Measurements from ENCODE around the gene JMJD6.
"Not testable (repeated sequence)": the region's sequence is repeated elsewhere in the genome, so short reads cannot be mapped to it uniquely, and the experiment has no call there.

Gene JMJD6

DNA sequence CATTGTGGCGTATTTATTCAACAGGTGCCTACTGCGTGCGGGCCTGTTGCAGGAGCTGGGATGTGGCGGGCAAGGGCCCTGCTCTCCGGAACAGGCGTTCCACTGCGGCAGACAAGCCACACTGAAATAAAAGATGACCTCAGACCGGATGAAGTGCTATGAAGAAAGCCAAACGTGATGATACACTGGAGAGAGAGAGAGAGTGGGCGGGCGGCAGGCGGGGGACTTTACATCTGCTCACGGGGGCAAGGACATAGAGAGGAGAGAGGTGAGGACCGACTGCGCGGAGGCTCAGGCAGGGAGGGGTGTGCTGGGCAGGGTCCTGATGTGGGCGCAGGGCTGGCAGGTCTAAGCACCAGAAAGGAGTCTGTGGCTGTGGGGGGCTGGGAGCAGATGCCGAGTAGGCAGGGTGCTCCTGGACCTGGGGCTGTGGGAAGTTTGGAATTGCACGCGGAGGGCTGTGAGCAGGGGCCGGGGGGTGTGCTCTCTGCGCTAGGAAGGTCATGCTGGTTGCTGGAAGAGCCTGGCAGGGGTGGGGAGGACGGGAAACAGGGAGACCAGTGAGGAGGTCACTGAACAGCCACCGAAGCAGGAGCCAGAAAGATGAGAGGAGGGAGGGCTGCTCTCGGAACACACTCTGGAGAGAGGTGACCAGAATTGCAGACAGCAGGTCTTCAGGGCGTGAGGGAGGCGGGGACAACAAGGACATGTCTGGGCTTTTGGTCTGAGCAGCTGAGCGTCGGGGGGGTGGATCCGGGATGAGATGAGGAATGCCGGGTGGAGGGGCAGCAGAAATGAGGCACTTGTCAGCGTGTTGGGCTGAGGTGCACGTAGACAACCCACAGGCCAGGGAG, 25.6 kb downstream of the JMJD6 start:
- no peak for DNase-seq (ENCODE audit: low read depth in 2 of 2, low spot score in 1 of 2)

DNA sequence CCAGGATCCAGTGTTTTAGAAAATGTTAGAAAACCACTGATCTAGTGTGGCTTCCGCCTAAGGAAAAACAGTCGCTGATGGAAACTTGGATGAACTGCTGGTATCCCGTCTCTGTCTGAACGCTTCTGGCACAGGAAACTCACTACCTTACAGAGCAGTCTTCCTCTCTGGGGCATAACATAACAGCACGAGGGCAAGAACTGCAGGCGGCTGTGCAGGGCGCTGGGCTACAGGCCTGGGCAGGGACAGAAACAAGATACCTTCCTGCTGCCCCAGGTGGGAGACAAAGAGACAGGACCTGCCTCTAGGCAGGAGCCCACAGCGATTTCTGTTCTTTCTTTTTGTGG, 26.2 kb downstream of the JMJD6 start:
- DNase-seq (ENCODE audit: low read depth in 2 of 2, low spot score in 1 of 2): no peak

DNA sequence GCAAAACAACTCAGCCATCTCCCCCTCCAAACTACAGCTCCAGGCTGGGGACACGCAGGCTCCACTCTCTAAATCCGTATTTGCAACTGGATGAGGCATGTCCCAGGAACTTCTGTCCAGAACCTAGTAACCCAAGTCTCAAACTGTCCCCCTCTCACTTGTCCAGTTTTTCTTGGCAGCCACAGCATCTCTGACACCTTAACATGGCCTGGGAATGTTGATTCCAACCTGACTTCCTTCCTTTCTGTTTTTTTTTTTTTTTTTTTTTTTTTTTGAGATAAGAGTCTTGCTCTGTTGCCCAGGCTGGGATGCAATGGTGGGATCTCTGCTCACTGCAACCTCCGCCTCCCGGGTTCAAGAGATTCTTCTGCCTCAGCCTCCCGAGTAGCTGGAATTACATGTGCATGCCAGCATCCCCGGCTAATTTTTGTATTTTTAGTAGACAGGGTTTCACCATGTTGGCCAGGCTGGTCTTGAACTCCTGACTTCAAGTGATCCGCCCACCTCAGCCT, 27.9 kb downstream of the JMJD6 start:
- DNase-seq (ENCODE audit: low read depth in 2 of 2, low spot score in 1 of 2): not testable (repeated sequence)

DNA sequence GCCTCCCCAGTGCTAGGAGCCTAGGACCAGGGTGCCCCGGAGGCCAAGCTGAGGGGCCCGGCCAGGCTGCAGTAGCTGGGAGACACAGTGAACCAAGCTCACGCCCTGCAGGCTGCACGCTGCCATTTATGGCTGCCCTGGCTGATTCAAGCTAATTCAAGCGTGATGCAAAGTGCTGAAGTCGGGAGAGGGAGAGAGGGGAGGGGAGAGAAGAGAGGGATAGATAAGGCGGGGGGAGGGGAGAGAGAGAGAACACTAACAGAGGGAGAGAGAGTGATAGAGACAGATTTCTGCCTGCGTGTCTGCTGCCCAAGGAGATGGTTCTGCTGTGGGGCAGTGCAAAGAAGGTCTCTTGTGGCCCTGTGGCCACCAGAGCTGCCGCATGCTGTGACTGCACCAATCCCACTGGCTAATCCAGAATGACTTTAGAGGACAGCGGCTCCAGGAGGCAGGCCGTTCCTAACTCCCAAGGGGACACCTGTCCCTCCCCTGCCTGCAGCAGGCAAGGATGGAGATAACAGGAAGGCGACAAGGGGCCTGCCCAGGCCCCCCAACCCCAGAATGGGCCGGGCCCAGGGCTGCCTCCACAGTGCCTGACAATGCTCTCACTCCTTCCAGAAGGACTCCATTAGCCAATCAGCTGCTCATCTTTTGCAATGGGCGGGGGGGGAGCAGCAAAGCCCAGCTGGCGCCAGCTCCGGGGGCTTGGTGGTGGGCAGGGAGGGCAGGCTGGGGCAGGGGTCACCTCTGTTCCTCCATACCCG, 28.5 kb downstream of the JMJD6 start:
- DNase-seq (ENCODE audit: low read depth in 2 of 2, low spot score in 1 of 2): no peak

GRCh38 chr17:76696763-76697701, 29.4 kb downstream of the JMJD6 start:
- no peak for DNase-seq (ENCODE audit: low read depth in 2 of 2, low spot score in 1 of 2)

DNA sequence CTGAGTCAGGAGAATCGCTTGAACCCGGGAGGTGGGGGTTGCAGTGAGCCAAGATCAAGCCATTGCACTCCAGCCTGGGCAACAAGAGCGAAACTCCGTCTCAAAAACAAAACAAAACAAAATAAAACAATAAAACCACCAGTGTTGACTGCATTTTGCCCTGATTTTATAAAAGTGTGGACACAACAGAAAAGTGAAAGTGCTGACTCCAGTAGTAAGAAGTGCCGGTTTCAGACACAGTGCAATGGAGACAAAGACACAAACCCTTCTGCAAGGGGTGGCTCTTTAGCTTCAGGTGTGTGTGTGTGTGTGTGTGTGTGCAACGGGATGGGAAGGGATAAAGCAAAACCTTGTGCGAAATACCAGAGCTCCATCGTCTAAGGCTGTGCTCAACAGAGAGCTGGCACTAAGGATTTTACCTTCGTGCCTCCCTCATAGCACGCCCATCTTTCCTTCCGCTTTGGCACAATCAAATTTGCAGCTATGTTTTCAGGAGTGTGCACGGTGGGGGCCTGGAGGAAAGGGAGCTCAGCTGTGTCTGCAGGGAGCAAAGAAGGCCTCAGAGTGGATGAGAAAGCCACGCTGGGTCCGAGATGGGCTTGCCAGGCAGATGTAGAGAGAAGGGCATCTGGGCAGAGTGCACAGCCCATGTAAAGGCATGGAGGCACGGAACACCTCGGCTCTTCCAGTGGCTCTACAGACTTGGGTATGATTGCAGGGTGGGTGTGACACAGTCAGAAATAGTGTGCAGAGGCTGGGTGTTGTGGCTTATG, 31.2 kb downstream of the JMJD6 start:
- DNase-seq (ENCODE audit: low read depth in 2 of 2, low spot score in 1 of 2): no peak

GRCh38 chr17:76691379-76692191, 34.8 kb downstream of the JMJD6 start:
- no peak for DNase-seq (ENCODE audit: low read depth in 2 of 2, low spot score in 1 of 2)

DNA sequence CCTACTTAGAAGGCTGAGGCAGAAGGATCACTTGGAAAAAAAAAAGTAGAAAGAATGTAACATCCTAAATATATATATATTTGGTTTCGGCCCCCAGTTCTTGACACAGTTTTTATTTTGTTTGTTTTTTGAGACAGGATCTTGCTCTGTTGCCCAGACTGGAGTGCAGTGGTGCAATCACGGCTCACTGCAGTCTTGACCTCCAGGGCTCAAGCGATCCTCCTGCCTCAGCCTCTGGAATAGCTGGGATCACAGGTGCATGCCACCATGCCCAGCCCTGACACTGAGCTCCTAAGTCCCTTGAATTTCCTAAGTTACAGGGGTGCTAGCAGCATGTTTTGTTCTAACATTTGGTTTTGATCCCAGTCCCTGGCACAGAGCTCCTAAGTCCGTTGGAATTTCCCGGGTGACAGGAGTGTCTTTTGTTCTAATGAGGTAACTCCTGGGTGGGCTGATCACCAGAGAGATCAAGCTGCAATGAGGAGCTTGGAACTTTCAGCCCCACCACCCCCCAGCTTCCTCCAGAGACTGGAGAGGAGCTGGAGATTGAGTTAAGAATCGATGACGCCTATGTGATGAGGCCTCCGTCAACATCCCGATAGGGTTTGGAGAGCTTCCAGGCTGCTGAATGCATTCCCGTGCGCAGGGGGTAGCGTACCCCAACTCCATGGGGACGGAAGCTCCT, 35.7 kb downstream of the JMJD6 start:
- DNase-seq (ENCODE audit: low read depth in 2 of 2, low spot score in 1 of 2): no peak

GRCh38 chr17:76689859-76690258, 36.5 kb downstream of the JMJD6 start:
- no peak for DNase-seq (ENCODE audit: low read depth in 2 of 2, low spot score in 1 of 2)

- no peak for DNase-seq (ENCODE audit: low read depth in 2 of 2, low spot score in 1 of 2)
Observed at GRCh38 chr17:76688165-76688622, 38.2 kb downstream of the JMJD6 start.

- no peak for DNase-seq (ENCODE audit: low read depth in 2 of 2, low spot score in 1 of 2)
Observed at GRCh38 chr17:76687298-76688164, 38.9 kb downstream of the JMJD6 start.

- no peak for DNase-seq (ENCODE audit: low read depth in 2 of 2, low spot score in 1 of 2)
Observed at GRCh38 chr17:76686538-76687297, 39.7 kb downstream of the JMJD6 start.

GRCh38 chr17:76685846-76686245, 40.6 kb downstream of the JMJD6 start:
- no peak for DNase-seq (ENCODE audit: low read depth in 2 of 2, low spot score in 1 of 2)

DNA sequence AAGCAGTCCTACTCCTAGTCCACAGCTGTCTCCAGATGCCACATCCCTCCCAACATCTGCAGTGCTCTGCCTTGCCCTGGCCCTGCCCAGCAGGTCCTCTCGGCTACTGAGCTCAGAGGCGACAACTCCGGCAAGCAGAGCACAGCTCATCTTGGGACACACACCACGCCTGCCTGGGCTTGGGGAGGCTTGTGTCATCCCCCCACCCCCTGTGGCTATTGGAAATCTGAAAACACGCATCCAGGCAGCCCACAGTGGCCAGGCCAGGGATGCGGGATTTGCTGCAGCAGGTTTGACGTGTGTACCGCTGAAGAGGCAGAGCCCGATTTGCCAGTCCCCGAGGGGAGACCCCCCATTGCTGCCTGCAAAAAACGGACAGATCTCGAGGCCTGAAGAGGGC, 41.0 kb downstream of the JMJD6 start:
- no peak for DNase-seq (ENCODE audit: low read depth in 2 of 2, low spot score in 1 of 2)

DNA sequence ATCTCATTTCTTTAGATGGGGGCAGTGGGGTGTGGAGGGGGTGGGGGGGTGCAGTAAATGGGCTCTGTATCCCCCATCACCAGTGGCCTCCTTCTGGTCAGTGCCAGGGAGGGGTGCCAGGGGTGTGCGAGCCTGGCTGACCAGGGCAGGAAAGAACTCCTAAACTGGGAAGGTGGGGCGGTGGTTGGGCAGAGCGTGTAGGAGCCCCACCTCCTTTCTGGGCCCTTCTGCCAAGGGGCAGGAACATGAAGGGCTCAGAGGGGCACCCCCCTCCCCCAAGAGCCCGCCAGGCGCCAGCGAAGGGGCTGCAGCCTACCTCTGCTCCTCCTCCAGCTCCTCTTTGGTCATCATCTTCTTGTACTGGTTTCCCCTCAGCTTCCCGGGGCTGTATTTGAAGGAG, 41.6 kb downstream of the JMJD6 start:
- DNase-seq (ENCODE audit: low read depth in 2 of 2, low spot score in 1 of 2): no peak

DNA sequence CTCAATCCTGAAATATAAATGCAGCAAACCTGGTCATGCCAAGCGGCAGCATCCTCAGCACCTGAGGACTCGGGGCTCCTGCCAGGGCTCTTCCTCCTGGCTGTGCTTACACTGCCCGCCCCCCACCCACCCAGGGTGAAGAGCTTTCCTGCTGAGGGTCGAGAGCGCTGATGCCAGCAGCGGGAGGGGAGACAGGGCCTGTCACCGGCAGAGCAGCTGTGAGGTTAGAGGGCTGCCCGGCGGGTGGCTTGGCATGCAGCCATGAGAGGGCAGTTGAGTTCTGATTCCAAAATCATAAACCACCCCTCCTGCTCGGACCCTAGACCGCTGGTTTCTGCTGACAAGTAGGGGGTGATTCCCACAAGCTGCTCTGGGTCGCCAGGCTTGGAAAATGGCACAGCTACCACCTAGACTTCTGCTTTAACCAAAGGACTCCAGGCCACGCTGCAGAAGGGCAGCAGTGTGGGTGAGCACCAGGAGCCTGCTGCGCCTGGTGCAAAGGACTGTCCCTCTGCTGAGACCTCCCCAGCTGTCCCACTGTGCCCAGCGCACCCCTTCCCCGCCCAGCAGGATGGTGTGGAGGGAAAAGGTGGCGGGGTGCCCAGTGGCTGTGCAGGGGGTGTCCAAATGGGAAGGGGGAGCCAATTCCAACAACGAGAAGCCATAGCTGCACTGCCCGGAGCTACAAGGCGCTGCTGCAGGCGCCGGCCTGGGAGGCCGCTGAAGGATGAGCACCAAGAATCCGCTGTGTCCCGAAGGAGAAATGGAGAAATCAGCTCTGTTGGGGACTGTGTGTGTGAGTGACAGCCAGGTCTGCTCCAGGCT, 42.3 kb downstream of the JMJD6 start:
- no peak for DNase-seq (ENCODE audit: low read depth in 2 of 2, low spot score in 1 of 2)

All from stimulated activated CD8-positive, alpha-beta memory T cell treated with anti-CD3 and anti-CD28 coated beads, Interleukin-4, amount 100 ng/mL, for 4 hours (primary cell).